ENCODE results near the gene RNF166.
A peak's percentile ranks its signal among the peaks of the same experiment; 100 is the strongest.

The RNF166 gene, protein sequence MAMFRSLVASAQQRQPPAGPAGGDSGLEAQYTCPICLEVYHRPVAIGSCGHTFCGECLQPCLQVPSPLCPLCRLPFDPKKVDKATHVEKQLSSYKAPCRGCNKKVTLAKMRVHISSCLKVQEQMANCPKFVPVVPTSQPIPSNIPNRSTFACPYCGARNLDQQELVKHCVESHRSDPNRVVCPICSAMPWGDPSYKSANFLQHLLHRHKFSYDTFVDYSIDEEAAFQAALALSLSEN

DNA sequence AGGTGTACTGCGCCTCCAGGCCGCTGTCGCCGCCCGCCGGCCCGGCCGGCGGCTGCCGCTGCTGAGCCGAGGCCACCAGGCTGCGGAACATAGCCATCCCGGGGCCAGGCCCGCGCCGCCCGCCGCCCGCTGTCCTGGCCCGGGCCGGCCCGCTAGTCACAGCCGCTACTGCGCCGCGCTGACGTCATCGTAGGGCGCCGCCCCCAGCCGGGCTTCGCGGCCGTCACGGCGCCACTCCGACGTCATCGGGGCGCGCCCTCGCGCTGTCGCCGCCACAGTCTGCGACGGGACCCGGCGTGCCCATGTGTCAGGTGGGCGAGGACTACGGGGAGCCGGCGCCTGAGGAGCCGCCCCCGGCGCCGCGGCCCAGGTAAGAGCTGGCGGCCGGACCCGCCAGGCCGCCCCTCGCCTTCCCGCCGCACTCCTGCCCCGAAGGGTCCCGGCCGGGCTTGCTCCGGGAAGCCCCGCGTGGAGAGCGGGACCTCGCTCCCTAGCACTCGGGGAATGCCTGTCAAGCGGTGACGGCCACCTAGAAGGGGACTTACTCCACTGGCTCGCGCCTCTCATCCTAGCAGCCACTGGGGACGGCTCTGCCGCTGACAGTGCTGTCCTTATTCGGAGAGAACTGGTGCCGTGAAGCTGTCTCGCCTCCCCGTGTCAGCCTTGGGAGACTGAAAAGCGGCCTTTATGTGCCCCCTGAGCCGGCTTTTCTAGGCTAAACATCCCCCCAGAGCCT lies at the start of gene RNF166, which contains the start of gene CTU2:
TSS of gene RNF166 (minus strand) at position 180 of the 736 bp plus-strand sequence. CDS start at position 97, 83 bp downstream.
TSS of gene CTU2 (plus strand) at position 275 of the 736 bp plus-strand sequence. CDS start at position 303, 28 bp downstream.
- DNase-seq: peak; percentile 18 to 79

DNA sequence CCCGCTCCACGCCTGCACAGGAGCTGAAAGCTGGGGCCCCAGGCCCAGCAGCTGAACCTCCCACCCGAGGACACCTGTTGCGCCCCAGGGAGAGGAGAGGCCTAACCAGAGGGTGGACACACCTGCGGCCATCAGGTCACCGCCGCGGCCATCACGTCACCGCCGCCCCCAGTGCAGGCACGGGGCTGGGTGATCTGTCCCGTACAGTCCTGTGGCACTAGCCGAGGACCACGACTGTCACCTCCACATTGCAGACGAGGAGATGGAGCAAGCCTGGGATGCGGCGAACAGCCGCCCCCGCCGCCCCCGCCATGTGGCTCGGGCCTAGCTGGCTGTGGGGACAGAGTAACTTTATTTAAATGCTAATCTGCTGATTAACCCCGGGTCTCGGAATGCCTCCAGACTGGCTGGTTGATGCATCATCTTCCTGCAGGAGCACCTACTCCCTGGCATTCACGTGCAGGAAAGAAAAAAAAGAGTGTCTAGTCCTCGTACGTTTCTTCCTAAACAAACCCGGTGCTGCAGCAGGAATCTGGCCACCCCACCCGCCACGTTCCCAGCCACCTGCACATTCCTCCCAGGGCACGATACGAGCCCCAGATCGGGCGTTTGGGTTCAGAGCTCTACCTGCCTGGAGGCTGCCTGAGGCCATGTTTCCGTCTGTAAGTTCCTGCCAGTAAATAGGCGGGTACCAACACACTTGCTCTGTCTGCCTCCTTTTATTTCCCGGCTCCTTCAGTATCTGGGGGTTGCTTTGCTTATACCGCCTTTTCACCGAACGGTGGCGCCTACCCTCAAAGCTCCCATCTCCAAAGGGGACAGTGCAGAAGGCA lies 48.9 kb upstream of the RNF166 start:
- no peak for DNase-seq

DNA sequence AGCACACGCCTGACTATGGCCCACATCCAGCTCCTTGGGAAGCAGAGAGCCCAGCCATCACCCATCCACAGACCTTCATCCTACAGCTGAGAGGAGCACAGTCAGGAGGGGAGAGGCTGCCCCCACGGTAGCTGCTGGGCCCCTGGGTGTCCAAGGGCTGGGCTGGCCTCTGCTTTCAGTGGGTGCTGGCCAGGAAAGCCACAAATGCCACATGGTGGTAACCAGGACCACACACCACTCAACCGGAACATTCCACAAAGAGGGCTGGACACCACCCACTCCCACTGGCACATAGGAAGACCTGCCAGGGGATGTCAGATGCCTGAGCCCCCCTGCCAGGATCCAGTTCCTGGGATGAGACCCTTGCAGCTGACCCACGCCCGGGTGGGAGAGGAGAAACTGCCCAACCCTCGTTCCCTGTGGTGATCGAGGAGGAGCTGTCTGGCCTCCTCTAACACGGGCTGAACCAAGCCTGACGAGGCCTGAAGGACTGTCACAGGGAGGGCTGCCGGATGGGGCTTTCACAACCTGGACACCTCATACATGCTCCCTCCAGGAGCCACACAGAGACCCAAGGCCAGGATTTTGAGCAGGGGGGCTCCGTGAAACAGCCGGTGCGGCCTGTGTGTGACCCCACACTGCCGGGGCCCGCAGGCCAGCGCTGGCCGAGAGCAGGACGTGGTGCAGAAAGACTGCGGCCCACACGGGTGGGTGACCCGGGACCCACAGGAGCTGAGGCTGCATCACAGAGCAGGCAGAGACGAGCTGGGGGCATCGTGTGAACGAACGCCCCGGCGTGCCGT lies 48.1 kb upstream of the RNF166 start:
- DNase-seq: no peak

DNA sequence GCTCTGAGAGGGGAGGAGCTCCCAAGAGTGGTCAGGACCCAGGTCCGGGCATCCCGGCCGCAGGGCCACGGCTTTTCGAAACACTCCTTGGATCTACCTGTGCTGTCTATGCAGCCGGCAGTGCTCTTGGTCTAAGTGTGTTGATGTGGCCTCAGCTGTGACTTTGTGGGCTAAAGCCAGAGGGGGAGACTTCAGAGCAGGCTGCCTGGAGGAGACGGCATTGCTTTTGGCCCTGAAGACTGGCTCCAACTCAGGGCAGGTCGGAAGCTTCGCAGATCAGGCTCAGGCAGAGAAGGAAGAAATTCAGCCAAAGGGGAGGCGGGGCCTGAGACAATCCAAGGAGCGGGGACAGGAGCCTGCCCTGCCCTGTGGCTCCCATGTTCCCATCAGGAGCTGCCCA lies 47.4 kb upstream of the RNF166 start:
- no peak for DNase-seq

DNA sequence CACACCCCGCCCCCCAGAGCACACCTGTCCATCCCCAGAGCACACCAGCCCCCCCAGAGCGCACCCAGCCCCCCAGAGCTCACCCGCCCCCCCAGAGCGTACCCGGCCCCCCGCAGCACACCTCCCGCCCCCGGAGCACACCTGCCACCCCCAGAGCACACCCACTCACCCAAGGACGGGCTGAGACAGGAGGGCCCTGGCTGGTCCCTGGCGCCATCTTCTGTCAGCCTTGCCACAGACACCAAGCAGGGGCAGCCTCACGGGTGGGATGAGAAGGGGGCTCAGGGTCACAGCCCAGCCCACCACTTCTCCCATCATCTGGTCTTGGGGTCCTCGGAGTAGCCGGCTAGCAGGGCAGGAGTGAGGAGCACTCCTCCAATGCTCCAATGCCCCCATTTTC lies 47.0 kb upstream of the RNF166 start:
- DNase-seq: no peak

DNA sequence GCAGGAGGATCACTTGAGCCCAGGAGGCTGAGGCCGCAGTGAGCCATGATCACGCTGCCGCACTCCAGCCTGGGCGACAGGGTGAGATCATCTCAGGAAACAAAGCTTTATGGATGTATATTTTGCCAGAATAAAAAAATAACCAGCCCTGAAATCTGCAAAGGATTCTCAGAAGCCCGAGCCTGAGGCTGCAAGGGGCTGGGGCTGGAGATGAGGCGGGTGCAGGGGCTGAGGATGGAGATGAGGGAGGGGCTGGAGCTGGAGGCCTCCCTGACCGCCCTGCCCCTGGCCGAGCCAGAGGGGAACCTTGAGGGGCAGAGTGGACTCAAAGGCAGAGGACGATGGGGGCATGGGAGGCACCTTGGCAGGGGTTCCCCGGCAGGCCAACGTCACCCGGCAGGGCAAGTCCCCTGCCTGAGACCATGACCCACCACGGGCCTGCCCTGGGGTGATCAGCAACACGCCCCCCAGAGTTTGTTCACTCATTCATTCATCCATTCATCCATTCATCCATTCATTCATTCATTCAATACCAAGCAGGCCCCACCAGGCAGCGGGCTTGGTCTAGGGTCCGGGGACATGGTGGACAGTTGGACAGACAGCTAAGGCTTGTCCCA lies 46.3 kb upstream of the RNF166 start:
- DNase-seq: no peak

DNA sequence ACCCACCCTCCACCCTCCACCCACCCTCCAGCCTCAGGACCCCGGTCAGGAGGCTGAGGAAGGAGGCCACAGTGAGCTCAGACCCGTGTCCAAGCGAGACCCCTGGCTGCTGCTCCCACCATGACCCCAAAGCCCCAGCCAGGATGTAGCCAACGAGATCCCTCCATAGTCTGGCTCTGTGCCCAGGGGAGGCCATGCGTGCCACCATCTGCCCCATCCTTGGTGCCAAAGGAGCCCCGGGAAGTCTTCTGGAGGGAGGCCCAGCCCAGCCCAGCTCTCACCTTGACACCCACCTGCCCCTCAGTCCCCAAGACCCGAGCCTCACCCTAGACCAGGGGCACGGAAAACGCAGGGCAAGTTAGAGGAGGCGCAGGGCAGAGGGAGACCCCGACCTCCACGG lies 44.6 kb upstream of the RNF166 start:
- DNase-seq: peak in 1 of 2 experiments; percentile 60

DNA sequence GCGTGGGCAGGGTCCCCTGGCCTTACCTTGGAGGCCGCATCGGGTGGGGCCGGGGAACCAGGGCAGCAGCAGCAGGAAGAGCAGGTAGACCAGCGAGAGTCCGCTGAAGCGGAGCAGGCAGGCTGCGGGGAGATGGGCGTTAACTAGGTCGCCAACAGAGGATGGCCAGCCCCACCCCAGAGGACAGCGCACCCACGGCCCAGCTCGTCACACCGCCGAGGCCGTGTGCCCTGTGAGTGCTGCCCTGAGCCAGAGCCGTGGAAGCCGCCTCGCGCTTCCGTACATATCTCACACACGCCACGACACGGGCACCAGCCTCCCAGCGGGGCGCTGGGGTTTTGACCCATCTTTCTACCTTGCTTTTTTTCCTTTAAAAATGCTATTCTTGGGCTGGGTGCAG lies 43.1 kb upstream of the RNF166 start:
- no peak for DNase-seq

DNA sequence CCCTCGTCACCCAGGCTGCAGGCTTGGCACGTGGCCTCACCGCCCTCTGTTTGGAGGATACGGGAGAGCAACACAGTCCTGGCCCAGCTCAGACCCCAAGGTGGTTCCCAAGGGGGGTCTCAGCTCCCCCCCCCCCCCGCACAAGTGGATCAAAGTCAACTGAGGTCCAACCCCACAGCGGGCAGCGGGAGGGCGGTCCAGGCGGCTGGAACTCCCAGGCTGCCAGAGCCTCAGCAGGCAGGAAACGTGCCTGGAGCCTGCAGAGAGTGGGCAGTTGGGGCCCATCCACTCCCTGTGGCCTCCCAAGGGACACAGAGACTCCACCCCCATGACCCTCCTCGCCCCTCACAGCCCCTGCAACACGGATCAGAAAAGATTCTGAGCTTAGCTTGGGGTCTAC lies 42.2 kb upstream of the RNF166 start:
- DNase-seq: no peak

DNA sequence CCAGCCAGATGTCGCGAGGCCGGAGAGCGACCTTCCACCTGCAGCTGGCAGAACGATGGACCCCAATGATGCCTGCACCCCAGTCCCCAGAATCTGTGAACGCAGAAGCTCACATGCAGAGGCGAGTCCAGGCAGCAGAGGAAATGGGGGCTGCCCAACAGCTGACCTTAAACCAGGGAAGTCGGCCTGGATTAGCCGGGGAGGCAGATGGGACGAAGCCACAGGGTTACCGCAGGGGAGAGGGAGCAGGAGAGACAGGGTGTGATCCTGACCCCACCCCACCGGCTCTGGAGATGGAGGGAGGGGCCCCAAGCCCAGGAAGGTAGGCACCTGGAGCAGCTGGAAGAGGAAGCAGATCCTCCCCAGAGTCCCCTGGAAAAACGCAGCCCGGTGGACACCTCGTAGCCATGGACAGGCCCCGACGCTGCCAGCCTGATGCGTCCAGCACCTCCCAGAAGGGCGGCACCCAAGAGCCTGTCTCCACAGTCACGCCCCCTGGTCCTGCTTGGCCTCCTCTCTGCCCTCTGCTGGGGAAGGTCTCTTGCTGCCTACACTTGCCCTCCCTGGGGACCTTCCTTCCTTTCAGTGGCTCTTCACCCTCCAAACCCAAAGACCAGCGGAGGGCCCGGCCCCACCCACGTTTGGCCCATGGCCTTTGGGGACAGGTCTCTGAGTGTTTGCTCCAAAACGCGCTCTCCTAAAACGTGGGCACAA lies 41.5 kb upstream of the RNF166 start:
- no peak for DNase-seq

DNA sequence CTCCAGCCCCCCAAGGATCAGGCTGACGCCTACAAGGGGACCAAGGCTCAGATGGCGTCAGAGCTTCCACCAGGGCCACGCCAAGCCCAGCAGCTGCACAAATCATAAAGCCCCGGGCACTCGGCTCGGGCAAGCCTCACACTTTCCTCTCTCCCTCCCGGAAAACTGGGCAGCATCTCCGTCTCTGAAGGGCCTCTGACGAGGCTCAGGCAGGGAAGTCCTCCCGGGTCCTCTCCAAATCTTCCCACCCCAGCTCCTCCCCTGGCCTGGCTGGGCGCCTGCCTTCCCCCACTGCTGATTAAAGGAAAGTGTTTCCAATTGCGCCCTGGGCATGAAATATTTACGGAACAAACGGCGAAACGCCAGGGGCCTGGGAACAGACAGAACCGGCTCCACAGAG lies 40.3 kb upstream of the RNF166 start:
- DNase-seq: peak in 1 of 2 experiments; percentile 56

DNA sequence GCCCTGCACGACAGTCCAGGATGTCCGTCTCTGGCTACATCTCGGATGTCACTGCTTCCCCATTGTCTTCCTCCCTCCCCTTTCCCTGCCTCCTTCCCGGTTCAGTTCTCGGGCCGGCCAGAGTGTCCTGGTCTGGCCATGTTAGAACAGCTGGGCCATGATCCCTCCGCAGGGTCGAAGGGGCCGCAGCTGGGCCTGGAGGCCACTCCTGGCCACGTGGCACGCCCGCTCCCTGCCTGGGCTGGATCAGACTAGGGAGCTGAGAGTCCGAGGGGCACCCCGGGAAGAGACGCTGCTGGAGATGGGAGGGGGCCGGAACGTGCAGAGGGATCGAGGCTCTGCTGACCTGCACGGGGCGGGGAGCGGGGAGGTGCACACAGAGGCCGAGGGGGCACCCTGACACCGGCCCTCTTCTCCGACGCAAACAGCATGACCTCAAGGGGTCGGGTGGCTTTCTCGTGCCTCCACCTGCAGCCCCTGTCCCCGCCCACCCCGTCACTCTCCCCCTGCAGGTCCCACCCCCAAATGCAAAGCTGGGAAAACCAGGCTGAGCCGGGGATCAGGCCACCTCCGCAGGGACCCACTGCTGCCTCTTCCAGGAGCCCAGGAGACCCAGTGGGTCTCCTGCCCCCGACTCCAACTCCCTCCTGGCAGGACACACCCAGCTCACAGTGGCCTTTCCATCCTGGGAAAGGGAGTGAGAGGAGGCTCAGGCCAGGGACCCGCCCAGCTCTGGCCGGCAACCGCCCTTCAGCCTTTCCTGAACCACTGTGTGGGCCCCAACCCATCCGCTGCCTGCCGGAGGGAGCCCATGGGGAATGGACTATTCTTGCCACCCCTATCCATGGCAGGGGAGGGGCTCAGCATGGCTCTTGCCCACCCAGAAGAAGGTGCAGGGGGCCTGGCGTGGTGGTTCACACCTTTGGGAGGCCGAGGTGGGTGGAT lies 38.6 kb upstream of the RNF166 start:
- no peak for DNase-seq

DNA sequence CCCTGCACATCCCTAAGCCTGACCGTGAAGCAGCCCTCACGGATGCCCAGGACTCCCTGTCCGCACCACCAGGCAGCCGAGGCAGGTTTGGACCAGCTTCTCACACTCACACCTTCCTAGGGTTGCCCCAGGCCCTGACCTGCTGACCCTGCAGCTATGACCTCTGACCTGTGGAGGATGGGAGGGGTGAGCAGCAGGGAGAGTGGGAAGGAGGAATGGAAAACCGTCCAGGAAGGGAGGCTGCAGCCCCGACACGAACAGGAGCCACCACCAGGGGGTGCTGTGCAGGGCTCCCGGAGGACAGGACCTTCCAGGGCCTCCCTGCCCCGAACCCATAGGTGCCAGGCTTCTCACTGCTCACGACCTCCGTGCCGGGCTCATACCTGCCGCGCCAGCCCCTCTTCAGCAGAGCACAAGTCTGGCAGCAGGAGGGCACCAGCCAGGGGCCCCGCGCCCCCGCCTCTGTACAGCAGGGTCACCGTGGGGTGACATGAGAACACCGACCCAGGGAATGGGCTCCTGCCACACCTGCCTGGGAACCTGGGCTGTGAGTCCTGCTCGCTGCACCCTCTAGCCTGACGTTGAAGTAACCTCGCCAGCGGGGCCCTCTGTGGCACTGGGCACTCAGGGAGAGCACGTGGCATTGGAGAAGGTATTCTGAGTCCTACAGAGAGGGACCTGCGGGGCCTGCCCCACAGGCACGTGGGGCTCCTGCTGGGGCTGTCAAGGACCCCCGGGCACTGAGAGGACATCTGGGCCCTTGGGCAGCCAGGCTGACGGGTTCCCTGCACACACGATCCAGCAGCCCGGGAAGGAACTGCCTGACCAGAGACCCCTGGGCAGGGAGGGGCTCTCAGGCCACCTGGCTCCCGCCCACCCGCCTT lies 37.7 kb upstream of the RNF166 start:
- peak in 1 of 2 experiments; percentile 58 for DNase-seq

DNA sequence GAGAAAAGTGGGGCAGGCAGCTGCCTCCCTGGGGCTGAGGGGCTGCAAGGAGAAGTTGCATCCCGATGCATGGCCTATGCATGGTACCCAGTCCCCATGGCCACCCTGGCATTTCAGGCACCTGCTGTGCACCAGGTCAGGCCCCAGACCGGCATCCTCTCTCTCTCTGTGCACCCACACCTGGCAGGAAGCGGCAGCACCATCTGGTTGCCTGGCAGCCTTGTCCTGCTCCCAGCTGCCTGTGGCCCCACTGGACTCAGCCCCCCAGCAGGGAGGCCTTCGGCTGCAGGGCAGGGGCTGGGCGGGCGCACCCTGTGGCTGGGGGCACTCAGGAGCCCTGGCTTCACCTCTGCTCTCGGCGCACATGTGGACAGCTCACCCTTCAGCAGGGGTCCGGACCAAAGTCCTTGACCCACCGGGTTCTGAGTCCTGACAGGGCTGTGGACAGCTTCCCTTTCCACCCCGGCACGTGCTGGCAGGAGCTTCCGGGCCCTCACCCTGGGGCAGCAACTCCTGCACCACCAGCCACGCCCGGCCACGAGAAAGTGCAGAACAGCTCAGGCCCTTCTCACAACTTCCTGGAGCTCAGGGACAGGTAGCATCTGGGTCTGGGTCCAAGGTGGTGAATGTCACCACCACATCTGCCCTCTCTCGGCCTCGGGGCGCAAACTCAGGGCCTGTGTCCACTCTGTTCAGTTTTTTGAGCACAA lies 36.8 kb upstream of the RNF166 start:
- no peak for DNase-seq

DNA sequence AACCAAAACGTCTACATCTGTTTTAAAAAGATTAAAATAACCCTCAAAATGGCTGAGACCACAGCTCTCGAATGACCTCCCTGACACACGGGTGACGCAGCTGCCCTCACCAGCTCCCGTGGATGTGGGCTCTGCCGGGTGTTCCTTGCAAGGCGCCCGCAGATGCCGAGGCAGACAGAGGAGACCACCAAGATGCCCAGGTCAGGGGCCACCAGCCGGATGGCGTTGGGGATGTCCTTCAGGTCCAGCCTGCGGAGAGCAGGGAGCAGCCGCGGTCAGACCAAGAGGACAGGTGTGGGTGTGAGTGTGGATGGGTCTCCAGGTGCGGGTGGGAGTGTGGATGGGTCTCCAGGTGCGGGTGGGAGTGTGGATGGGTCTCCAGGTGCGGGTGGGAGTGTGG lies 35.2 kb upstream of the RNF166 start:
- DNase-seq: no peak

DNA sequence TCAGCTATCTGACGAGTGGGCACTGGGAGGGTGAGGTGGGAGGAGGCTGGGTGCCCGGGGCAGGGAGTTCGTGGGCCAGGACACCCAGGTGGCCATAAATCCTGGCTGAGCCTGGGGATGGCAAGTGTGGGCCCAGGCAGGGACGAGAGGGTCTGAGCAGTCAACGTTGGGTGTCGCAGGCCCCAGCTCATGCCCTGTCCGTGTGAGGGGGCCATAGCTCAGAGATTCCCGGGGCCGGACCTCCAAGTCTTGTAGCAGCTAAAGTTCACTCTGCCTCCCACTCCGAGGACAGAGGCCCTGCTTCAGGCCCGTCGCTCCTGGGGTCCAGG lies 34.5 kb upstream of the RNF166 start:
- no peak for DNase-seq

DNA sequence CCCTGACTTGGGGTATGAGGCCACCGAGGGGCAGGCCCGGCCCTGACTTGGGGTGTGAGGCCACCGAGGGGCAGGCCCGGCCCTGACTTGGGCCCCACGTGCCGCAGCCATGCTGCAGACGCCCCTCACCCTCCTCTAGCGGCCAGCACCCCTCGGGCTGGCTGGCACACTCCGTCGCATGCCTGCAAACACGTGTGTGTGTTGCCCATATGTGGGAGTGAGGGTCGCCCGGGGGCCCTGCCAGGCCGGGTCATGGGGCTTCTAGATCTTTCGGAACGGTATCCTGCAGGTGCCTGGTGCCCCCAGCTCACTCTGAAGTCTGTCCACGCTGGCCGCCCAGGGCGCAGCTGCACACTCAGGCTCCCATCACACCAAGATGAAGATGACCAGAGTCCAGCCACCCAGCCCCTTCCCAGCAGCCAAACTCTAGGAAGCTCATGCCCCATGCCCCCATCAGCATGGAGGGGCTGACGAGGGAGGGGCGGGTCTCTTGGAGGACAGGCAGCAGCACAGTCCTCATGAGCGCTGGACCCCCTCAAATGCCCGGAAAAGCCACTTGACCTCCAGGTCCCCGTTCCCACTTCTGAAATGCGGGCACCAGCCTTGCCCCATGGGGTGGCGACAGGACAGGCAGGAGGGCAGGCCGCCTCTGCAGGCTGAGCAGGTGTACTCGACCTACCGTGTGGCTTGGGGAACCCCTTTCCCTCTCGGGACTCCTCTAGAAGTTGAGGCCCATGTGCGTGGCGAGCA lies 33.9 kb upstream of the RNF166 start:
- no peak for DNase-seq
